C4-2B (cell line): ENCODE measurements around the gene DLG4.
A peak's percentile ranks its signal among the peaks of the same experiment; 100 is the strongest.

ENCODE experiments used
- H3K27ac ChIP-seq: fragments of 450-650 bp; 2 replicates; pipeline ENCODE4 v1.5.1; 2017
- ZFX ChIP-seq: fragments of 450-650 bp; IDR thresholded peaks from 2 replicates; pipeline ENCODE4 v1.6.1; 2017
- TF ChIP-seq, protein P1 (sequence below): fragments of 450-650 bp; conservative IDR thresholded peaks from 2 replicates; pipeline ENCODE4 v1.5.1; 2017; ENCODE audit warnings: mild to moderate bottlenecking

The DLG4 gene

DNA sequence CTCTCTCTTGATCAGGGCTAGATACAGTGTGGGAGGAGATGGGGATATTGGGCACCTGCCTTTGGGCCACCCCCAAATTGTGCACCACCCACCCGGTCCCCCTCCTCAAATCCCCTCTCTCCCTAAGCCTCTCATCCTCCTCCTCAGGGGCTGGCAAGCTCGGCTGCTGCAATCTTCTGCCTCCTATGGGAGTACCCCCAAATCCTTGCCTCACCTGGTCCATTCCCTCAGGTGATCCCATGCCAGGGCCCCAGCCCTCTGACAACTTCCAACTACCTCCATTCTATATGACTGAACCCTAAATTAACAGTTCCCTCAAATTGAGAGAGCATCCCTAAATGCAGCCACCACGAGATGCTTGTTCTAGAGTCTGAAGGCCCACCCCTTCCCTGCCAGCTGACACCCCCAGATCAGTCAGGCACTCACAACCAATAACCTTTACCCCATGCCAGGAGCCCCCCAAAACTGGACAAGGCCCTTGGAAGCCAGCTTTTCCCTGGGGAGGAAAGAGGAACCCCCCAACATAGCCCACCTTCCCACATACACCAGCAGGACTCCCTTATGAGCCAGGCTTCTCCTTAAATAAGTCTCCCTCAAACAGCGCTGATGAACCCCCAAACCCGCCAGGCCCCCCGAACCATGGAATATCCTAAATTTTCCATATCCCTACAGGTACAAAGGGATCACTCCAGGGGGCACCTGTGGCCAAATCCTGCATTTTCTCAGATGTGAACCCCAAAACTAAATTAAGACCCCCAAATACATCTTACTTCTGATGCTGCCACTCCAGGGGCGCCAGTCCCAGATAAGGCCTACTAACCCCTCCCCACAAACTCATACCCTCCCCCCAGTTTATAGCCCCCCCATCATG, 3.2 kb downstream of the DLG4 start:
- no peak overlapping the region for H3K27ac ChIP-seq
- no peak for TF ChIP-seq ZFX
- TF ChIP-seq, protein P1, sequence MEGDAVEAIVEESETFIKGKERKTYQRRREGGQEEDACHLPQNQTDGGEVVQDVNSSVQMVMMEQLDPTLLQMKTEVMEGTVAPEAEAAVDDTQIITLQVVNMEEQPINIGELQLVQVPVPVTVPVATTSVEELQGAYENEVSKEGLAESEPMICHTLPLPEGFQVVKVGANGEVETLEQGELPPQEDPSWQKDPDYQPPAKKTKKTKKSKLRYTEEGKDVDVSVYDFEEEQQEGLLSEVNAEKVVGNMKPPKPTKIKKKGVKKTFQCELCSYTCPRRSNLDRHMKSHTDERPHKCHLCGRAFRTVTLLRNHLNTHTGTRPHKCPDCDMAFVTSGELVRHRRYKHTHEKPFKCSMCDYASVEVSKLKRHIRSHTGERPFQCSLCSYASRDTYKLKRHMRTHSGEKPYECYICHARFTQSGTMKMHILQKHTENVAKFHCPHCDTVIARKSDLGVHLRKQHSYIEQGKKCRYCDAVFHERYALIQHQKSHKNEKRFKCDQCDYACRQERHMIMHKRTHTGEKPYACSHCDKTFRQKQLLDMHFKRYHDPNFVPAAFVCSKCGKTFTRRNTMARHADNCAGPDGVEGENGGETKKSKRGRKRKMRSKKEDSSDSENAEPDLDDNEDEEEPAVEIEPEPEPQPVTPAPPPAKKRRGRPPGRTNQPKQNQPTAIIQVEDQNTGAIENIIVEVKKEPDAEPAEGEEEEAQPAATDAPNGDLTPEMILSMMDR, result no peak

DNA sequence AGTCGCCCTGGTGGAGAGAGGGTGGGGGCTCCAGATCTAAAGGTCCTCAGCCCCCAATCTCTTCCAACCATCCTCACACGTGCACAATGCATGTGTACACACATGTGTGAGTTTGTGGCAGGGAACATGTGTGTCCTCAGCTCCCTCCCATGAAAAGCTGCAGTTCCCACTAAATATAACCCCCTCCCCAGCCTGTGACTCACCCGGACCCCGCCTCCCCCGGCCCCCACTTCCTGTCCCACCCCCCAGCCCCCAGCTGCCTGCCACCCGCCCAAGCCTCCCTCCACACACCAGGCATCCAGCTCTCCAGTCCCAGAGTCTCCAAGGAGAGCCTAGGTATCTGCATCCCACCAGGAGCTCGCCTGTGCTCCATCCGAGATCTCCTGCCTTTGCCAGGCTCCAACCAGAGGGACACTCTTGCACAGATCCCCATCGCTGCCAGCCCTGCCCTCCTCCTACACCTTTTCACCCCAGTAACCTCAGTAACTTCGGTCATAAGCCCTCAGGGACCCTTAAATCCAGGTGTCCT, 3.9 kb downstream of the DLG4 start:
- TF ChIP-seq ZFX, result no peak
- TF ChIP-seq, protein P1, result no peak
- no peak overlapping the region for H3K27ac ChIP-seq

DNA sequence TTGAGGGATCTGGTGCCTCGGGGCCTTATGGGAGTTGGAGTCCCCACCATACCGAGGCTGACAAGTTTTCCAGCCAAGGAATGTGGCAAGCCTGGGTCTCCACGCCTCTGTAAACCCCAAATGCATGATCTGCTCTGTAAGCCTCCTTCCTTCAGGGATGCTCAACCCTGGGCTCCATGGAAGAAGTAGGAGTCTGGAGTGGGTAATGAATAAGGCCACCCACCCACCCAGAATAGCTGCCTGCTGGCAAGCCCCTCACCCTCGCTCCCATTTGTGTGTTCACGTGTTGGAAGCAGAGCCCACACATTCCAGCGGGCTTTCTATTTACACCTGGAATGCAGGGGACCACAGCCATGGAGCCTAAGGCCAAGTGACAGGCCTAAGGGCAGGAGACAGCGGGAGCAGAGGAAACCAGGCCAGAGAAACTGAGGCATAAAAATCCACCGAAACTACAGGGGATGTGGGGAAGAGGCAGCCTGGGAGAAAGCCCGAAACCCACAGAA, 4.4 kb downstream of the DLG4 start:
- no peak overlapping the region for H3K27ac ChIP-seq
- TF ChIP-seq, protein P1, result peak; percentile 20; the same call in 1 of the 2 replicates
- no peak for TF ChIP-seq ZFX

DNA sequence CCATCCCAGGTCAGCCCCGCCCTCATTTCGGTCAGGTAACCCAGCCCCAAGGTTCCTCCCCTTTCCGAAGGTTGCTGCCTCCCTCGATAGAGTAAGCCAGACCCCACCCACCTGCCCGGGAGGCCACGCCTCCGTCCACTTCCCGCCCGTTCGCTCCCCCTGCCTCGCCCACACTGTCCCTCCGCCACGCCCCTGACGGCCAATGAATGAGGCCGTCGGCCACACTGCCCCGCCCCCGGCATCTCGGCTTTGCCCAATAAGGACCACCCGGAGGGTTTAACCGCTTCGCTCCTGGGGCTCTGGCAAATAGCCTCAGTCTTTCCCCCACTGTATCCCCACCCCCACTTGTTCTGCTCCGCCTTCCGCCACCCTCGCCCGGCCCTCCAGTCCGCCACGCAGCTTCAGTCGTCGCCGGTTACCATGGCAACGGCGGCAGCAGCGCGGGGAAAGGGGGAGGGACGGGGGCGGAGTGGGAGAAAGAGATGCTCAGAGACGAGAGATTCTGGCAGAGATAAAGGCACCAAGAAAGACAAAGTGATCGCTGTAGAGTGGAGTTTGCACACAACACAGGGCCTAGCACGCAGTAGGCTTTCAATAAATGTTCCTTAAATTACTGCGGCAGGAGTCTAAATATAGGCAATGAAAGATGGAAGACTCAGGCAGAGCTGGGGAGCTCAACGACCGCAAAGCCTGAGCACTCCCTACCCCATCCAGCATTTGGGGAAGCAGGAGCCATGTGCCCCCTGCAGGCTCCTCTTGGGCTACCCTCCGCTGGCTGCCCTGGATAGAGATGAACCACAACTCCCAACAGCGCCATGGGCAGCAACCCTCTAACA, 5.1 kb downstream of the DLG4 start:
- no peak for TF ChIP-seq ZFX
- TF ChIP-seq, protein P1, result peak; percentile 55
- no peak overlapping the region for H3K27ac ChIP-seq

DNA sequence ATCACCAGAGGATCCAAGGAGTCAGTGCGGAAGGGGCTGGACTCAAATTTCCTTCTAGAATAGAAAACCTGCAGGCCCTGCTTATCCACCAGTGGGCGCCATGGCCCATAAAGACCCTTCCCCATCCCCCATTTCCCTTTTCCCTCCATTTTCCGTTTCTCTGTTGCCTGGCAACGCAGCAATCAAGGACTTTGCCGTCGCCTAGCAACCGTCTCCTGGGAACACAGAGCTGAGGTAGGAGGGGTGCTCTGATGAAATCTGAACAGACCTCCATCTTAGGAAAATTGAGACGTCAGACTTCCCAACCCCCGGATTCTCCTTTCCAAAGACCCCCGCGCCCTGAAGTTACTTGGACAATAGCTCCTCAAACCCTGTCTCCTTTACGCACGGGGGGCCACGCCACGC, 5.7 kb downstream of the DLG4 start:
- no peak for TF ChIP-seq ZFX
- TF ChIP-seq, protein P1, result no peak; the same call in 1 of the 2 replicates
- H3K27ac ChIP-seq, result no peak overlapping the region

DNA sequence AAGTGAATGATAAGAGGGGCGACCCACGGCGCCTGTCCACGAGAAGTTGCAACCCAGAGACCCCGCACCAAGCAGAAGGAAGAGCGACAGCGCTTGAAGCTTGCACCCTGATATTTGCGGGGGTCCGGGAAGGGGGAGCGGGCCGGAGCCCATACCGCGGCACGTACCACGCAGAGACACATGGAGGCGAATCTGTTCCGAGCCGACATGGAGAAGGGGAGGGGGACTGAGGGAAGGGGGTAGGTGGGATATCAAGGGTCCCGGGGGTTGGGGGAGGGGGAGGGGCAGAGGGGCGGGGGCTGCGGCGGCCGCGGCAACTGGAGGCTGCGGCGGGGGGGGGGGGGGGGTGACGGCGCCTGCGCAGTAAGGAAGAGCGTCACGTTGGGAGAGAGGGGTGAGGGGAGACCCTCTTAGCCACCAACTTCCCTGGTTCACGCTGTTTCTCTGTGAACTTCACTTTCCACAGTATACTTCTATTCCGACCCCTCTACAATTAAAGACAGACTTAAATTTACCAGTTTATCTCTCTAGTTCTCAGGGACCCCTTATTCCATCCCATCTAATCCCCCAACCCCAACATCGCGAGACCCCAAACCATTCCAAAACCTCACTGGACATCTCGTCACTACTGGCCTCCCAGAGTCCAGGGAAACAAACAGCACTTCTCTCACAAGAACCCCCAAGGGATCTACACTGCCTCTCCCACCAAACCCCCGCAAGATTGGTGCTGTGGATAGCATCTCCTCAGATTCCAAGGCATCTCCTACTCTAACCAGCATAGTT, 8.0 kb downstream of the DLG4 start:
- no peak overlapping the region for H3K27ac ChIP-seq
- TF ChIP-seq, protein P1, result no peak
- TF ChIP-seq ZFX, result no peak
